Stimulated activated CD8-positive, alpha-beta memory T cell treated with anti-CD3 and anti-CD28 coated beads, Interleukin-15, amount 100 ng/mL, for 24 hours (primary cell): Measurements from ENCODE around the gene PPP1R36.
"Not testable (repeated sequence)": the region's sequence is repeated elsewhere in the genome, so short reads cannot be mapped to it uniquely, and the experiment has no call there.

Experiments used
- DNase-seq: peaks from one replicate; pipeline ENCODE4 v3.0.0-alpha.2; 2020; ENCODE audit warnings: low read depth

The PPP1R36 gene

DNA sequence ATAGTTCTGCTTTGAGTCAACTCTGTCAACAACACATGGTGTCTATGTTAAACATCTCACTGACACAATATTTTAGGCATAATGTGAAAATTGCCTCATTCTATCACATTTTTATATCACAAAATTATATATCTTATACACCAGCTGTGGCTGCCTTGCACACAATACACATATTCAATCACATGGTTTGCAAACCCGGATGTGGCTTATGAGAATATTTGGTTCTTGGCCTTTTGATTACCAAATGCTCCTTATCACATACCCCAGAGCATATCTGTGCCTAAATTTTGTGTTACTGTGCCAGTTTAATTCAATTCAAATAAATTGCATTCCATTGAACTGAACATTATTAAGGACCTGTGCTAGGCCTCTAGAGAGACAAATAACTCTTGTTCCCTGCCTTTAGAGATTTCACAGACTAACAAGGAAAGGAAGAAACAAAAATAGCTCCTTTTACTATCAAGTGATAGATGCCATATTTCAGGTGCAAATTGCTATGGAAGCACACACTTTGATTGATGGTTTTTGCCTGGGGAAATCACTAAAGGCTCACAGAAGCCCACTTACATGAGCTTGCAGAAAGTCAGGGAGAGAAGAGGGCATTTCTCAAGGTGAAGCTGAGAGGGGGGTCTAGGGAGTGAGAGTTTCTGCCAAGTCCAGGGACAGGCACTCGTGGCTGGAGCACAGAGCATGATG lies 63.4 kb downstream of the PPP1R36 start:
- DNase-seq = no peak

GRCh38 chr14:64614166-64614565 lies 64.4 kb downstream of the PPP1R36 start:
- DNase-seq = no peak

GRCh38 chr14:64614805-64615391 lies 65.1 kb downstream of the PPP1R36 start:
- DNase-seq = no peak

GRCh38 chr14:64617872-64618408 lies 68.2 kb downstream of the PPP1R36 start:
- DNase-seq = not testable (repeated sequence)

GRCh38 chr14:64620910-64621309 lies 71.1 kb downstream of the PPP1R36 start:
- no peak for DNase-seq

DNA sequence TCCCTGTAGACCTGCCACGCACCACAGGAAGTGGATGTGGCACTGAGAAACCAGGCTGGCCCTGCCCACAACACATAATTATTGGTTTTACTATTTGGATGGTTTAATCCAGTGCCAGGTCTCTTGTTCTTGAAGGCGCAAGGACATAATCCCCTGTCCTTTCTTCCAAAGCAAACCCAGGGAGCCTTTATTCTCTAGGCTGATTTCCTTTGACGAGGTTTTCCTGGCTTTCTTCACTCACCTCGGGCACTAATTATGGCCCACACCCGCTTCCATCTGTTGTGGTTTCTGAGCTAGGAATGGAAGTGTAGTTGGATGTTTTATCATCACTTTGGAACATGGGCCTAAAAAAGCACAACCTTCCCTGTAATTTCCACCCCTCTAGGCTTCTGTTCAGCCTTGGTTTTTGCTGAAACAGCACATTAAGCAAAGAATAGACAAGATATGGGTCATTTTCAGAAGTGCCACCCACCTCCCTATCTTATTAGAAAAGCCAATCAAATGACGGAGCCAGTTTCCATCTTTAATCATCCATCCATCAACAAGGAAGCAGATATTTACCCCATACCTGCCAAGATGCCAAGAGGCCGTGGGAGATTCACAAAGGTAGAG lies 73.9 kb downstream of the PPP1R36 start:
- no peak for DNase-seq

GRCh38 chr14:64625386-64626232 lies 75.8 kb downstream of the PPP1R36 start:
- DNase-seq = no peak

- no peak for DNase-seq
These were observed 79.2 kb downstream of the PPP1R36 start for GRCh38 chr14:64628940-64629408.

GRCh38 chr14:64630778-64631177 lies 81.0 kb downstream of the PPP1R36 start:
- DNase-seq = no peak

DNA sequence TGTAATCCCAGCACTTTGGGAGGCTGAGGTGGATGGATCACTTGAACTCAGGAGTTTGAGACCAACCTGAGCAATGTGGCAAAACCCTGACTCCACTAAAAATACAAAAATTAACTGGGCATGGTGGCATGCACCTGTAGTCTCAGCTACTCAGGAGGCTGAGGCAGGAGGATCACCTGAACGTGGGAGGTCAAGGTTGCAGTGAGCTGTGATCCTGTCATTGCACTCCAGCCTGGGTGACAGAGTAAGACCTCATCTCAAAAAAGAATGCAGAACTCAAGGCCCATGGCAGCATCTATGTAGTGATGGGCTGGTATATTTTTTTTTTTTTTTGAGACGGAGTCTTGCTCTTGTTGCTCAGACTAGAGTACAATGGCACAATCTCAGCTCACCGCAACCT lies 81.5 kb downstream of the PPP1R36 start:
- DNase-seq = not testable (repeated sequence)

- DNase-seq = no peak
These were observed 82.3 kb downstream of the PPP1R36 start for GRCh38 chr14:64632056-64632455.

DNA sequence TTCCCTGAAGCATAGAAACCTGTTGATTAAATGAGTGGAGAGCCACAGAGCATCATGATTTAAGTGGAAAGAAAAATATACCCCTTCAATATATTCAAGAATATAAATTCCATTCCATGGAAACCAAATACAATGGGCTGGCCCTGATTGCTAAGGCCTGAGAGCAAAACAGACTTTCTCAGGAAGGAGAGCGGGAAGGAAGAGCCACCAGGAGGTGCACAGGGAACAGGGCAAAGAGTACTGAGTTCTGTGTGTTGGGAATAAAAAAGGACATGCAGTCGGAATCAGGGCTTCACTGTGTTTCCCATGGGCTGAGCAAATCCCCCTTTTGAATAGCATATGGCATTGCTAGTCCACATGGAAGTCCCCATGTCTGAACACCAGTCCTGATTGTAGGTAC lies 84.8 kb downstream of the PPP1R36 start:
- DNase-seq = no peak

DNA sequence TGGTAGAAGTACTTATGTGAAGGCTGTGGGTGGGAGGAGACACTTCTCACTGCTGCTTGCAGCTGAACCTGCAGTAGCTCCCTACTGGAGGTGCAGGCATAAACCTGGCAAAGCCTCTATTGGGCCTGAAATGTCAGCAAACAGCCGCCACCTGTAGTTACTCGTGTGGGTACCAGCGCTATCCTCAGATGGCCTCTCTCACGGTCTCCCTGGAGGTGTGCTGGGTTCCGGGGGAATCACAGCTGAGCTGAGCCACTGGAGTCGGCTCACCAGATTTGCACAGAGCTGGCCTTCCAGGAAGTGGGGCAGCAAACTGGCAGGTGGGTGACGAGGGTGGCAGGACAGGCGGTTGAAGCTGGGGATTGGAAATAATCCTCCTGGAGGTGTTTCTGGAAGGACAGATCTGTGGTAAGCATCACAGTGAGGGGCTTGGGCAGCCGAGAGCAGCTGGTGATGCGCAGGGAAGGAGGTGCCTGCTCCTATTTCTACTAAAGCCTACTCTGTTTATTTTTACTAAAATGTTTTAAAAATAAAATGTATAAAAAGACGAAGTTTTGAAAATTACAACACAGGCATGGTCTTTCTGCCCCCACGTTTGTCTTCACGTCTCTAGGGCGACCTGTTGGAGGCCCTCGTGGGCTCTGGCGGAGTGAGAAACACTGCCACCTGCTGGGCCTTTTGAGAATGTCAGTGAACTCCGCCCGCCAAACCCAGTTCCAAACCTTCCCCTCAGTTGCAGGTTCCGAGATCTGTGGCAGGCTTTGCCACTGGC lies 86.6 kb downstream of the PPP1R36 start:
- DNase-seq = peak; percentile 48

GRCh38 chr14:64636980-64637429 lies 87.2 kb downstream of the PPP1R36 start:
- DNase-seq = no peak

GRCh38 chr14:64637735-64638473 lies 88.1 kb downstream of the PPP1R36 start:
- no peak for DNase-seq

DNA sequence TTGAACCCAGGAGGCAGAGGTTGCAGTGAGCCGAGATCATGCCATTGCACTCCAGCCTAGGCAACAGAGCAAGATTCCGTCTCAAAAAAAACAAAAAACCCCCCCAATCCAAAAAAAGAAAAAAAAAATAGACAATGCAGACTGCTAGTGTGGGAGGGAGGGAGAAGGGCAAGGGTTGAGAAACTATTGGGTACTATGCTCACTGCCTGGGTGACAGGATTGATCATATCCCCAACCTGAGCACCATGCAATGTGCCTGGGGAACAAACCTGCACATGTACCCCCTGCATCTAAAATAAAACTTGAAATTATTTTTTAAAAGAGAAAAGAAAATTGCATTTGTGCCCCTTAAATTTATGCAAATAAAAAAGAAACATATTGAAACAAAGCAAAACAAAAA lies 88.9 kb downstream of the PPP1R36 start:
- no peak for DNase-seq
